Stomach (tissue), 4 donors: ENCODE results near the gene MALRD1.
"Not testable (repeated sequence)": the region's sequence is repeated elsewhere in the genome, so short reads cannot be mapped to it uniquely, and the experiment has no call there.

Source experiments
- CTCF ChIP-seq, 7 experiments: fragments of 450-650 bp in 4 of 7; fragments of 200-600 bp in 3 of 7; sonication (generic) in 3 of 7; IDR thresholded peaks; one replicate each; pipeline ENCODE4 v1.5.1; 2016 to 2019; ENCODE audit warnings: antibody characterized with exemption in 7 of 7, control low read depth in 2 of 7, mild to moderate bottlenecking in 1 of 7
- EP300 ChIP-seq: sonication (generic); formaldehyde crosslinking; IDR thresholded peaks from one replicate; pipeline ENCODE4 v1.6.1; 2017; ENCODE audit warnings: antibody characterized with exemption
- POLR2A ChIP-seq, 4 donors: fragments of 450-650 bp; IDR thresholded peaks; one replicate each; pipeline ENCODE4 v1.6.1; 2016; ENCODE audit warnings: antibody characterized with exemption in 4 of 4, control low read depth in 2 of 4, mild to moderate bottlenecking in 1 of 4, moderate library complexity in 1 of 4
- POLR2AphosphoS5 ChIP-seq, 3 donors: sonication (generic); formaldehyde crosslinking; IDR thresholded peaks; one replicate each; pipeline ENCODE4 v1.6.1; 2016; ENCODE audit warnings: antibody characterized with exemption in 3 of 3

- TF ChIP-seq POLR2A (IDR thresholded peaks at IDR 0.05); CTCF (IDR thresholded peaks at IDR 0.05); EP300; POLR2AphosphoS5 (IDR thresholded peaks at IDR 0.05): not testable (repeated sequence)
These were observed 461.6 kb downstream of the MALRD1 start for GRCh38 chr10:19510005-19510732.
